ENCODE measurements around the gene PCDH15. TPM values are rescaled to one million over a fixed set of nuclear protein-coding genes. Genes with fewer than 3 reads are reported as not detected.

PCDH15 gene
- total RNA-seq, 1 donor from 2014 or later = 3.2 TPM

DNA sequence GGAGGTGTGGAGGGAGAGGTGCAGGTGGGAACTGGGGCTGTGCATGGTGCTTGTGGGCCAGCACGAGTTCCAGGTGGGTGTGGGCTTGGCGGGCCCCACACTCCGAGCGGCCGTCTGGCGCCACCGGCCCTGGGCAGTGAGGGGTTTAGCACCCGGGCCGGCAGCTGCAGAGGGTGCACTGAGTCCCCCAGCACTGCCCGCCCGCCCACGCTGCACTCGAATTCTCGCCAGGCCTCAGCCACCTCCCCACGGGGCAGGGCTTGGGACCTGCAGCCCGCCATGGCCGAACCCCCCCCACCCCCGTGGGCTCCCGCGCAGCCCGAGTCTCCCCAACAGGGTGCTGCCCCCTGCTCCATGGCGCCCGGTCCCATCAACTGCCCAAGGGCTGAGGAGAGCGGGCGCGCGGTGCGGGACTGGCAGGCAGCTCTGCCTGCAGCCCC, 810.2 kb downstream of the PCDH15 start:
- intact Hi-C loops (cut with DNase I) = no loop called here
- peak; percentile 46 for DNase-seq
- ATAC-seq = no peak

DNA sequence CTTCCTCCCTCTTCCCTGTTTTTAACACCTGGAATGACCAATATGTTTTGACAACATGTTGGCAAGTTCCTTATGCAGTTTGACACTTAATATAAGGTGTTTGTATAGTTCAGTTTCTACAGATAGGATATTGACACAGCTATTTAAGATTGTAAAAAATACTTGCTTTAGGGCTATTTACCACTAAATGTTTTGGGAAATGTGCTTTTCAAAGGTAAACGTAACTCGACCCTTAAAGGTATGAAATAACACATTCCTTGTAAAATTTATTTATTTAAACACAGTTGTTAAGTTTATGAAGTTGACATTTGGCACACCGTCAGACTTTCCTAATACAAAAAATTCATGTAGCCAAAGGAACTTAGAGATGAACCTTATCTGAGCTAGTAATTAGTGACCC, 817.6 kb downstream of the PCDH15 start:
- Histone ChIP-seq H3K4me3 (no peak overlapping the region), H3K27me3 (no peaks in the 10 kb centered on the region), H3K27ac (no peak overlapping the region), H3K36me3 (no peaks in the 10 kb centered on the region), H3K9me3 (no peaks in the 10 kb centered on the region), H3K4me1 (no peaks in the 10 kb centered on the region)
- ATAC-seq (no peak), DNase-seq (no peak)
- intact Hi-C loops (cut with DNase I) = no loop called here
- TF ChIP-seq, protein P1, sequence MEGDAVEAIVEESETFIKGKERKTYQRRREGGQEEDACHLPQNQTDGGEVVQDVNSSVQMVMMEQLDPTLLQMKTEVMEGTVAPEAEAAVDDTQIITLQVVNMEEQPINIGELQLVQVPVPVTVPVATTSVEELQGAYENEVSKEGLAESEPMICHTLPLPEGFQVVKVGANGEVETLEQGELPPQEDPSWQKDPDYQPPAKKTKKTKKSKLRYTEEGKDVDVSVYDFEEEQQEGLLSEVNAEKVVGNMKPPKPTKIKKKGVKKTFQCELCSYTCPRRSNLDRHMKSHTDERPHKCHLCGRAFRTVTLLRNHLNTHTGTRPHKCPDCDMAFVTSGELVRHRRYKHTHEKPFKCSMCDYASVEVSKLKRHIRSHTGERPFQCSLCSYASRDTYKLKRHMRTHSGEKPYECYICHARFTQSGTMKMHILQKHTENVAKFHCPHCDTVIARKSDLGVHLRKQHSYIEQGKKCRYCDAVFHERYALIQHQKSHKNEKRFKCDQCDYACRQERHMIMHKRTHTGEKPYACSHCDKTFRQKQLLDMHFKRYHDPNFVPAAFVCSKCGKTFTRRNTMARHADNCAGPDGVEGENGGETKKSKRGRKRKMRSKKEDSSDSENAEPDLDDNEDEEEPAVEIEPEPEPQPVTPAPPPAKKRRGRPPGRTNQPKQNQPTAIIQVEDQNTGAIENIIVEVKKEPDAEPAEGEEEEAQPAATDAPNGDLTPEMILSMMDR (IDR thresholded peaks at IDR 0.05) = no peak

More for the DNA sequence above, 810.2 kb downstream of the PCDH15 start:
- Histone ChIP-seq H3K4me1 (no peaks in the 10 kb centered on the region), H3K9me3 (no peaks in the 10 kb centered on the region), H3K4me3 (no peak overlapping the region), H3K27me3 (no peaks in the 10 kb centered on the region), H3K36me3 (no peaks in the 10 kb centered on the region), H3K27ac (no peak overlapping the region)
- TF ChIP-seq, protein P1 (IDR thresholded peaks at IDR 0.05) = no peak

DNA sequence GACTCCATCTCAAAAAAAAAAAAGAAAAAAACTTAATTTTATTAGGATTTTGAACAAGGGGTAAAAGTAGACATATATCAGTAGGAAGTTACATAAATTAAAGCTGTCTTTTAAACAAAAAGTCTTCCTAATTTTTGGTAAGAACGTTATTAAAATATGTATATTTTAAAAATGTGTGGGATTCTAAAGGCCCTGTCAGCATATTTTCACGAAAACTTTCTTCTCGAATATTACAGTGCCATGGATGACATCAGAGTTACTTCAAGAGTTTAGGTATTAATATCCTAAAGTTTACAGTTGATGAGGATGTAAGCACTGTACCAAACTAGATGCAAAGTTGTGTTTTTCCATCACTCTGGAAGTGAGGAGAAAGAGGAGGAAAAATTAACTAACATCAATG, 820.8 kb downstream of the PCDH15 start:
- Histone ChIP-seq H3K27me3 (no peaks in the 10 kb centered on the region), H3K9me3 (no peaks in the 10 kb centered on the region), H3K4me3 (no peak overlapping the region), H3K27ac (no peak overlapping the region), H3K4me1 (no peaks in the 10 kb centered on the region), H3K36me3 (no peaks in the 10 kb centered on the region)
- DNase-seq (no peak), ATAC-seq (no peak)
- TF ChIP-seq, protein P1 (IDR thresholded peaks at IDR 0.05) = no peak
- intact Hi-C loops (cut with DNase I) = no loop called here

DNA sequence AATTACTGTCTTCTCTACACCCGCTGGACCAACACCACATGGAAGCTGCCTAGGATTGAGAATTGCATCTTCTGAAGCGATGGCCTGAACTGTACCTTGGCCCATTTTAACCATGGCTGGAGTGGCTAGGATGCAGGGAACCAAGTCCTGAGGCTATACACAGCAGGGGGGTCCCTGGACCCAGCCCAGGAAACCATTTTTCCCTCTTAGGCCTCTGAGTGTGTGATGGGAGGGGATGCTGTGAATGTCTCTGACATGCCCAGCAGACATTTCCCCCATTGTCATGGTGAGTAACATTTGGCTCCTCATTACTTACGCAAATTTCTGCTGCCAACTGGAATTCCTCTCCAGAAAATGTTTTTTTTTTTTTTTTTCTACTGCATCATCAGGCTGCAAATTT, 822.7 kb downstream of the PCDH15 start:
- no peak for ATAC-seq

DNA sequence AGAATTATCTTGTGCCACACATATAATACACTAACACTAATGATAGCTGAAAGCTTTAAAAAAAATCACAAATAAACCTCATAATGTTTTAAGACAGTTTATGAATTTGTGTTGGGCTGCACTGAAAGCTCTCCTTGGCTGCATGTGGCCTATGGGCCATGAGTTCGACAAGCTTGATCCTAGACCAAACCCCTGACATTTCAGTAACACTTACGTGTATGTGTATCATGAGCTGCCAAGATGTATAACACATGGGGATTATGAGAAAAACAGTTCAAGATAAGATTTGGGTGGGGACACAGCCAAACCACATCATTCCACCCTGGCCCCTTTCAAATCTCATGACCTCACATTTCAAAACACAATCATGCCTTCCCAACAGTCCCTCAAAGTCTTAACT, 823.8 kb downstream of the PCDH15 start:
- DNase-seq (no peak), ATAC-seq (no peak)
- H3K27ac ChIP-seq = no peak overlapping the region
- H3K36me3 ChIP-seq = no peaks in the 10 kb centered on the region
- no peaks in the 10 kb centered on the region for H3K27me3 ChIP-seq
- no peak overlapping the region for H3K4me3 ChIP-seq
- no peaks in the 10 kb centered on the region for H3K9me3 ChIP-seq
- TF ChIP-seq, protein P1 (IDR thresholded peaks at IDR 0.05) = no peak
- no peaks in the 10 kb centered on the region for H3K4me1 ChIP-seq
- intact Hi-C loops (cut with DNase I) = no loop called here

More for the DNA sequence above, 822.7 kb downstream of the PCDH15 start:
- Histone ChIP-seq H3K27me3 (no peaks in the 10 kb centered on the region), H3K4me1 (no peaks in the 10 kb centered on the region), H3K27ac (no peak overlapping the region), H3K4me3 (no peak overlapping the region), H3K36me3 (no peaks in the 10 kb centered on the region), H3K9me3 (no peaks in the 10 kb centered on the region)
- no peak for DNase-seq
- intact Hi-C loops (cut with DNase I) = no loop called here
- TF ChIP-seq, protein P1 (IDR thresholded peaks at IDR 0.05) = no peak

DNA sequence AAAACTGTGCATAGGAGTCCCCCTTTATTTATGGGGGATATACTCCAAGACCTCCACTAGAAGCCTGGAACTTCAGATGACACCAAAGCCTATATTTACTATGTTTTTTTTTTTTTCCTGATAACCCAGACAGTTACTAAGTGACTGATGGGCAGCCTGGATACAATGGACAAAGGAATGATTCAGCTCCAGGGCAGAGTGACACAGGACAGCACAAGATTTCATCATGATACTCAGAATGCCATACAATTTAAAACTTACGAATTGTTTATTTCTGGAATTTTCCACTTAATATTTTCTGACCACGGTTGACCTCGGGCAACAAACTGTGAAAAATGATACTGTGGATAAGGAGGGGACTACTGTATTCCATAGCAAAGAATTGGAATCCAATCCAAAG, 843.6 kb downstream of the PCDH15 start:
- Histone ChIP-seq H3K27me3 (no peaks in the 10 kb centered on the region), H3K36me3 (no peaks in the 10 kb centered on the region), H3K9me3 (no peaks in the 10 kb centered on the region), H3K27ac (no peak overlapping the region), H3K4me1 (no peaks in the 10 kb centered on the region), H3K4me3 (no peak overlapping the region)
- TF ChIP-seq, protein P1 (IDR thresholded peaks at IDR 0.05) = no peak
- intact Hi-C loops (cut with DNase I) = no loop called here
- DNase-seq (no peak), ATAC-seq (no peak)
